Neural crest cell (in vitro differentiated cells): ENCODE measurements around the gene SNRNP70. TPM values are rescaled to one million over a fixed set of nuclear protein-coding genes. Genes with fewer than 3 reads are reported as not detected.
A peak's percentile ranks its signal among the peaks of the same experiment; 100 is the strongest.

Source experiments
- DNase-seq: peaks from one replicate; pipeline ENCODE4 v3.0.0; 2021; ENCODE audit warnings: low read depth, mixed read lengths, low spot score
- H3K27ac Mint-ChIP-seq: one replicate; pipeline ENCODE4 v1.8.0; 2021; ENCODE audit warnings: mild to moderate bottlenecking, mixed read lengths; ENCODE audit not compliant: unreplicated experiment
- H3K27me3 Mint-ChIP-seq: 2 replicates; pipeline ENCODE4 v1.8.0; 2021; ENCODE audit warnings: low read depth, mild to moderate bottlenecking, mixed read lengths
- H3K36me3 Mint-ChIP-seq: 2 replicates; pipeline ENCODE4 v1.8.0; 2021; ENCODE audit warnings: low read depth, mild to moderate bottlenecking, mixed read lengths
- H3K4me1 Mint-ChIP-seq: 2 replicates; pipeline ENCODE4 v1.8.0; 2021; ENCODE audit warnings: mixed read lengths
- H3K4me3 Mint-ChIP-seq: one replicate; pipeline ENCODE4 v1.8.0; 2021; ENCODE audit warnings: mild to moderate bottlenecking, mixed read lengths
- H3K9me3 Mint-ChIP-seq: 2 replicates; pipeline ENCODE4 v1.8.0; 2021; ENCODE audit warnings: mixed read lengths
- CTCF ChIP-seq: fragments of 200-600 bp; sonication (generic); conservative IDR thresholded peaks from 2 replicates; pipeline ENCODE4 v1.5.0; 2021; ENCODE audit warnings: antibody characterized with exemption, mild to moderate bottlenecking
- total RNA-seq: library from RNA; stranded (reverse); gene quantifications from 2 replicates; pipeline ENCODE4 v1.2.1, GENCODE V29; 2021

Gene SNRNP70
- total RNA-seq, 1 donor from 2014 or later = 303 TPM

- peak overlapping the region; percentile 84 for H3K4me3 Mint-ChIP-seq
- TF ChIP-seq CTCF = no peak
These were observed 26.2 kb downstream of the SNRNP70 start for GRCh38 chr19:49111218-49111998.

GRCh38 chr19:49113762-49114629 lies 28.7 kb downstream of the SNRNP70 start, which contains the start of gene LIN7B:
Gene LIN7B, plus strand, starts transcription at chr19:49114370. Its CDS starts 35 bp downstream, at chr19:49114405.
- Mint-ChIP-seq H3K27ac (peak within 1 kb of the TSS; percentile 81), H3K27me3 (peaks cover 19% of the 10 kb centered on the region), H3K4me3 (peak within 1 kb of the TSS; percentile 87), H3K36me3 (peaks cover 4% of the 10 kb centered on the region), H3K9me3 (no peaks in the 10 kb centered on the region), H3K4me1 (peaks cover 36% of the 10 kb centered on the region)
- peak; percentile 69 for DNase-seq
- TF ChIP-seq CTCF = peak; percentile 54

More at GRCh38 chr19:49111218-49111998, 26.2 kb downstream of the SNRNP70 start:
- H3K27me3 Mint-ChIP-seq = peaks cover 15% of the 10 kb centered on the region
- H3K36me3 Mint-ChIP-seq = peaks cover 17% of the 10 kb centered on the region
- DNase-seq = no peak
- no peak overlapping the region for H3K27ac Mint-ChIP-seq
- H3K9me3 Mint-ChIP-seq = no peaks in the 10 kb centered on the region
- H3K4me1 Mint-ChIP-seq = peaks cover 25% of the 10 kb centered on the region

- H3K36me3 Mint-ChIP-seq = no peaks in the 10 kb centered on the region
- H3K27me3 Mint-ChIP-seq = peaks cover 21% of the 10 kb centered on the region
- H3K4me1 Mint-ChIP-seq = peaks cover 36% of the 10 kb centered on the region
- no peak for TF ChIP-seq CTCF
- H3K4me3 Mint-ChIP-seq = peak overlapping the region; percentile 87
- H3K9me3 Mint-ChIP-seq = no peaks in the 10 kb centered on the region
- peak; percentile 57 for DNase-seq
- H3K27ac Mint-ChIP-seq = no peak overlapping the region
These were observed 29.5 kb downstream of the SNRNP70 start for GRCh38 chr19:49114630-49115363.

GRCh38 chr19:49116544-49116943 lies 31.3 kb downstream of the SNRNP70 start:
- H3K36me3 Mint-ChIP-seq = no peaks in the 10 kb centered on the region
- no peak for DNase-seq
- H3K4me1 Mint-ChIP-seq = peaks cover 41% of the 10 kb centered on the region
- no peaks in the 10 kb centered on the region for H3K9me3 Mint-ChIP-seq
- H3K27ac Mint-ChIP-seq = no peak overlapping the region
- peak overlapping the region; percentile 87 for H3K4me3 Mint-ChIP-seq
- peaks cover 33% of the 10 kb centered on the region for H3K27me3 Mint-ChIP-seq
- no peak for TF ChIP-seq CTCF
